Upper lobe of left lung (tissue), 4 donors: ENCODE results near the gene IFNGR1.

Experiments used
- CTCF ChIP-seq, 6 experiments: fragments of 450-650 bp in 4 of 6; fragments of 200-600 bp in 2 of 6; sonication (generic) in 2 of 6; IDR thresholded peaks; one replicate each; pipeline ENCODE4 v1.5.1; 2016 to 2019; ENCODE audit warnings: antibody characterized with exemption in 6 of 6
- EP300 ChIP-seq, 4 donors: sonication (generic); formaldehyde crosslinking; IDR thresholded peaks; one replicate each; pipeline ENCODE4 v1.5.1; 2017; ENCODE audit warnings: antibody characterized with exemption in 4 of 4, control low read depth in 2 of 4
- POLR2A ChIP-seq, 4 donors: fragments of 450-650 bp; IDR thresholded peaks; one replicate each; pipeline ENCODE4 v1.5.1; 2016 to 2017; ENCODE audit warnings: antibody characterized with exemption in 4 of 4, mild to moderate bottlenecking in 2 of 4
- POLR2AphosphoS5 ChIP-seq, 2 donors: sonication (generic); formaldehyde crosslinking; IDR thresholded peaks; one replicate each; pipeline ENCODE4 v1.5.1; 2017; ENCODE audit warnings: antibody characterized with exemption in 2 of 2

- TF ChIP-seq POLR2A (IDR thresholded peaks at IDR 0.05) (no peak), CTCF (IDR thresholded peaks at IDR 0.05) (no peak), EP300 (IDR thresholded peaks at IDR 0.05) (no peak), POLR2AphosphoS5 (IDR thresholded peaks at IDR 0.05) (no peak)
Measured at GRCh38 chr6:137259349-137259748, 40.2 kb upstream of the IFNGR1 start.
